DMS114 treated with DMSO at 0.1 percent for 48 hours (cell line): ENCODE data around the gene PCBP4.

ENCODE experiments used
- DNase-seq: peaks from one replicate; lab custom pipeline; 2025; ENCODE audit not compliant: unreplicated experiment; lab: John Stamatoyannopoulos, UW

The PCBP4 gene

GRCh38 chr3:51958603-51959521 is 8.4 kb downstream of the PCBP4 start:
- no peak for DNase-seq

DNA sequence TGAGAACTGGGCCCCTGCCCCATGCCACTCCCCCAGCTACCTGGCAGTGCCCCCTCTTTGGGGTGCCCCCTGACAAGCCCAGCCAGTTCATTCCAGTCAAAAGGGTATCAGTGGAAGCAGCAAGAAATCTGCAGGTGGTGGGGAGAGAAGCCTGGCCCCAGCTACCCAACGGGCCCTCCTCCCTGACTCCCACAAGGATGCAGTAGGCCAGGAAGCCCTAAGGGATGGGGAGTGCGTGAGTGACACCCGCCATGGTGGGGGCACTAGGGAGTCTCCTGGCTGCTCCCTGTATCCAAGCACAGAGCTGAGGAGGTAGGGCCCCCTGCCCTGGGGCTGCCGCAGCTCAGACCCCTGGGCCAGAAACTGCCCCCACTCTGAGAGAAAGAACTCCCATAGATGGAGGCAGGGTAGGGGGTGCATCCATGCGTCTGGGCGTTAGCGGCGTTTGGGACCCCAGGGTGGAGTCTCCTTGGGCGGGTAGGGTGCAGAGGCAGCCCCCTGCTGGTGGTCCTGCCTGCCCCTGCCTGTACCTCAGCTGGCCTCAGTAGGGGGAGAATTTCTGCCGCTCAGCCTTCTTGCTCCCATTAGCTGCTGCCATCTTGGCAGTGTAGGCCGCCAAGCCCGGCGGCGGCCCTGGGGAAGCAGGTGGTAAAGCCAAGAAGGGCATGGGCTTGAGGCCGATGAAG is 9.6 kb downstream of the PCBP4 start:
- DNase-seq: no peak

DNA sequence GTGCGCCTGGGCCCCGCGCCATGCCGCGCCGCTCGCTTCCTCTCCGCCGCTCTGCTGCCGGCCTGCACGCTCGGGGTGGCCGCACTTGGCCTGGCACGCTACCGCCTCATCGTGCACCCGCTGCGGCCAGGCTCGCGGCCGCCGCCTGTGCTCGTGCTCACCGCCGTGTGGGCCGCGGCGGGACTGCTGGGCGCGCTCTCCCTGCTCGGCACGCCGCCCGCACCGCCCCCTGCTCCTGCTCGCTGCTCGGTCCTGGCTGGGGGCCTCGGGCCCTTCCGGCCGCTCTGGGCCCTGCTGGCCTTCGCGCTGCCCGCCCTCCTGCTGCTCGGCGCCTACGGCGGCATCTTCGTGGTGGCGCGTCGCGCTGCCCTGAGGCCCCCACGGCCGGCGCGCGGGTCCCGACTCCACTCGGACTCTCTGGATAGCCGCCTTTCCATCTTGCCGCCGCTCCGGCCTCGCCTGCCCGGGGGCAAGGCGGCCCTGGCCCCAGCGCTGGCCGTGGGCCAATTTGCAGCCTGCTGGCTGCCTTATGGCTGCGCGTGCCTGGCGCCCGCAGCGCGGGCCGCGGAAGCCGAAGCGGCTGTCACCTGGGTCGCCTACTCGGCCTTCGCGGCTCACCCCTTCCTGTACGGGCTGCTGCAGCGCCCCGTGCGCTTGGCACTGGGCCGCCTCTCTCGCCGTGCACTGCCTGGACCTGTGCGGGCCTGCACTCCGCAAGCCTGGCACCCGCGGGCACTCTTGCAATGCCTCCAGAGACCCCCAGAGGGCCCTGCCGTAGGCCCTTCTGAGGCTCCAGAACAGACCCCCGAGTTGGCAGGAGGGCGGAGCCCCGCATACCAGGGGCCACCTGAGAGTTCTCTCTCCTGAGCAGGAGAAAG is 11.1 kb downstream of the PCBP4 start:
- DNase-seq: no peak

DNA sequence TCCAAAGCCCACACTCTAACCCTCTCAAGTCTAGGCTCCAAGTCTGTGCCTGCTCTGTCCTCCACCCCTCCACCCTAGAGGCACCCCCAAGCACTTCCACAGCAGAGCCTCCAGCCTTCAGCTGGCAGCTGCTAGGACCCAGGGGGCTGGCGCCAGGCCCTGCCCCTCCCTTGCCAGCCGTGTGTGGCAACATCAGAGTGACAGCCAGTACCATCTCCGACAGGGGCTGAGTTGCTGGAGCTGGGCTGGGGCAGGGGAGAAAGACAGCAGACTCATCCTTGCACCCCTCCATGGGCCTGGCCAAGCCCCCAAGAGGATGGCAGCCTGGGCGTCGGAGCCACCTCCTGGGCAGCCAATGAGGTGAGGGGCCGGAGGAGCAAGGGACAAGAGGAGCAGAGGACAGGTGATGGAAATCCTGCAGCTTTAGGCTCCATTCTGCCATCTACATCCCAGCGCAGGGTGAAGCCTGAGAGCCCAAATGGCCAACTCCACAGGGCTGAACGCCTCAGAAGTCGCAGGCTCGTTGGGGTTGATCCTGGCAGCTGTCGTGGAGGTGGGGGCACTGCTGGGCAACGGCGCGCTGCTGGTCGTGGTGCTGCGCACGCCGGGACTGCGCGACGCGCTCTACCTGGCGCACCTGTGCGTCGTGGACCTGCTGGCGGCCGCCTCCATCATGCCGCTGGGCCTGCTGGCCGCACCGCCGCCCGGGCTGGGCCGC is 11.9 kb downstream of the PCBP4 start, which contains the start of gene GPR62:
GPR62 (plus strand) TSS at position 207 of the 718 bp plus-strand sequence; CDS start at position 479, 272 bp downstream.
- DNase-seq: no peak

DNA sequence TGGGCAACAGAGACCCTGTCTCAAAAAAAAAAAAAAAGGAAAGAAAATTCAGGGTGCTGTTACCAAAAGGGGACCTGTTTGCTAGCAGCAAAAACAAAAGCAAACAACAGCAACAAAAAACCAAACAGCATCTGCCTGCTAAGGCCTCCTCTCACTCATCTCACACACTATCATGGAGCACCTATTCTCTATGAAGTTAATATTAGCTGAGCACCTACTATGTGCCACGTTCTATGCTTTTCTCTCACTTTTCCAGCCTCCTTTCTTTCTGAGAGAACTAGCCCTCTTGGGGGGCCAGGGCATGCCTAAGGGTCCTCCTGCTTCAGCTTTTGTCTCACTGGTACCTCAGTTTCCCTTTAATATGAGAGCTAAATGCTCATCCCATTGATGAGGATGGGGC is 12.5 kb downstream of the PCBP4 start:
- no peak for DNase-seq

DNA sequence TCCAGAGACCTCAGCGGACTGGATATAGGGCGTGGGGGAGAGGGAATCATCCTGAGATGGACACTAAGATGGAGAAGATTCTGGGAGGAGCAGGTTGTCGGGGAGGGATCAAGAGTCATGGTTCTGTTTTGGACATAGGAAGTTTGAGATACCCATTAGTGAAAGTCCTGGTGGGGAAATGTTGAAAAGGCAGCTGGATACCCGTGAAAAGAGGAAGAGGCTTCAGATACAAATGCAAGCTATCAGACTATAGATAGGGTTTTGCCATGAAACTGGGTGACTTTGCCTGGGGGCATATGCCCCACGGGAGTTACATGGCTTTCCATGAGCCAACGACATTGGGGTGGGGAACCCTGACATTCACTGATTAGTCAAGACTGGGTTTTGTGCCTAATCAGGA is 13.1 kb downstream of the PCBP4 start:
- no peak for DNase-seq

DNA sequence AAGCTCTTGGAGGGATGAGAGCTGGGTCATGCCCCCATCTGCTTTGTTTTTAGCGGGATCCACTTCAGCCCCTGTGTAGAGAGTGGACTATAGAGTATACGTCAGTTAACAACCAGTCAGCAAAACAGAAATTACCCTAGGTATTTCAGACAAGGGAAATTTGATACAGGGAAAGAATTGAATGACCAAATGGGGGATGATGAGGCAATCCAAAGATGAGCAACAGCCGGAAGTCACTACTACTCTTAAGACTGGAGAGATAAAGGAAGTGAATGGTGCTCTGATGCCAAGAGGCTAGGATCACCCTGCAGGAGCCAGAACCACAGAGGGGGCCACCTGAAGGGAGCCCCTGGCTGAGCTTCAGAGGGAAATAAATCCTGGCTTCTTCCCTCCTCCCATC is 13.8 kb downstream of the PCBP4 start:
- no peak for DNase-seq

- DNase-seq: no peak
Observed at GRCh38 chr3:51950899-51951298, 16.4 kb downstream of the PCBP4 start.

GRCh38 chr3:51949121-51949520 is 18.1 kb downstream of the PCBP4 start:
- no peak for DNase-seq

DNA sequence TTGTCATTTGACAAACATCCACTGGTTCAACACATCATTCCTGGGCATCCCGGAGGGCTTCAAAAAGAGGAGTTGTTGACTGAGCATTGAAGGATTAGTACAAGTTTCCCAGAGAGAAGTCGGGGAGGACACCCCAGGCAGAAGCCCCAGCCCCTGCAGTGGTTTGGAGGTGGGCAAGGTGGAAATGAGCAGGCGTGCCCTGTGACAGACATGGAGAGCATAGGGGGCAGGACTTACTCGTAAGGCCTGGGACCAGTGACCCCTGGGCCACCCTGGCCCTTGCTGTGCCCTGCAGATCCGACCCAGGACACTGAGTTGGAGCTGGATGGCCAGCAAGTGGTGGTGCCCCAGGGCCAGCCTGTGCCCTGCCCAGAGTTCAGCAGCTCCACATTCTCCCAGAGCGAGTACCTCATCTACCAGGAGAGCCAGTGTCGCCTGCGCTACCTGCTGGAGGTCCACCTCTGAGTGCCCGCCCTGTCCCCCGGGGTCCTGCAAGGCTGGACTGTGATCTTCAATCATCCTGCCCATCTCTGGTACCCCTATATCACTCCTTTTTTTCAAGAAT is 19.2 kb downstream of the PCBP4 start:
- no peak for DNase-seq

GRCh38 chr3:51947215-51947900 is 19.9 kb downstream of the PCBP4 start:
- DNase-seq: no peak

DNA sequence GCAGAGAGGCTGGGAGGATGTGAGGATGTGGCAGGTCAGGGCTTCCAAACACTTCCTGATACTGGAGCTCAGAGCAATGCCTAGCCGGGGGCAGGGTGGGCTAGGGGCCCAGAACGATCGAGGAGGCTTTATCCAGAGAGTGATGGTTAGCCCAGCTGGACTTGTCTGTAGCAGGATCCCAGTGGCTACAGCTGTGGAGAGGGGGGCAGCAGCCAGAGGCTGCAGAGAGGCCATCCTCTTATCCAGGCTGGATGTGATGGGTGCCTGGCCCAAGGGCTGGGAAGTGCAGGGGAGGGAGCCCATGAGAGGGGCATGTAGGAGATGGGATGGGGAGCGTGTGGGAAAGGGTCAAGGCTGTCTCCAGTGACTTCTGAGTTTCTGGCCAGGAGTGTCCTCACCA is 20.5 kb downstream of the PCBP4 start:
- no peak for DNase-seq

DNA sequence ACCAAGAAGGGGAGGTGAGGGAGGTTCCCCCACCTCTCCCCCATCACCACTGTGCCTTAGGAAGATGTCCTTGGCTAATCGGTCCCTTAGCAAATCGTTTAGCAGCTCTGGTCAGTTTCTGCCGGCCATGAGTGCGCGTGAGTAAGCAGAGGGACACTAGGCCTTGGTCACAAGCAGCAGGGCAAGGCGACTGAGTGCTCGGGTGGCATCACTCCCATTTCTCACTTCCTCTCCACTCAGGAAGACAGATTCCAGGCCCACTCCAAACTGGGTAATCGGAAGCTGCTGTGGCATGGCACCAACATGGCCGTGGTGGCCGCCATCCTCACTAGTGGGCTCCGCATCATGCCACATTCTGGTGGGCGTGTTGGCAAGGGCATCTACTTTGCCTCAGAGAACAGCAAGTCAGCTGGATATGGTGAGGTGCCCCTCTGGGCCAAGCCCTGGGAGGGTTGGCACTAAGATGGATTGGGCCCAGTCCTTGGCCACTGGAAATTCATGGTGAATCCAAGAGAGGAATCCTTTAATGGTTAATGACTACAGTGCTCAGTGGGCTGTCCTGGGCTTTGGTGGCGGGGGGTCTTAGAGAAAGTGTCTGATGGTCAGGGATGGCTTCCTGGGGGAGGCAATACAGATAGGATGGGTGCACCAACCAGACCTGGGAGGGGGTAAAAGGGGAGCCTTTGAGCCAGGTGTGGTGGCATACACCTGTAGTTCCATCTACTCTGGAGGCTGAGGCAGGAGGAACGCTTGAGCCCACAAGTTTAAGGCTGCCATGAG is 21.1 kb downstream of the PCBP4 start:
- DNase-seq: no peak

DNA sequence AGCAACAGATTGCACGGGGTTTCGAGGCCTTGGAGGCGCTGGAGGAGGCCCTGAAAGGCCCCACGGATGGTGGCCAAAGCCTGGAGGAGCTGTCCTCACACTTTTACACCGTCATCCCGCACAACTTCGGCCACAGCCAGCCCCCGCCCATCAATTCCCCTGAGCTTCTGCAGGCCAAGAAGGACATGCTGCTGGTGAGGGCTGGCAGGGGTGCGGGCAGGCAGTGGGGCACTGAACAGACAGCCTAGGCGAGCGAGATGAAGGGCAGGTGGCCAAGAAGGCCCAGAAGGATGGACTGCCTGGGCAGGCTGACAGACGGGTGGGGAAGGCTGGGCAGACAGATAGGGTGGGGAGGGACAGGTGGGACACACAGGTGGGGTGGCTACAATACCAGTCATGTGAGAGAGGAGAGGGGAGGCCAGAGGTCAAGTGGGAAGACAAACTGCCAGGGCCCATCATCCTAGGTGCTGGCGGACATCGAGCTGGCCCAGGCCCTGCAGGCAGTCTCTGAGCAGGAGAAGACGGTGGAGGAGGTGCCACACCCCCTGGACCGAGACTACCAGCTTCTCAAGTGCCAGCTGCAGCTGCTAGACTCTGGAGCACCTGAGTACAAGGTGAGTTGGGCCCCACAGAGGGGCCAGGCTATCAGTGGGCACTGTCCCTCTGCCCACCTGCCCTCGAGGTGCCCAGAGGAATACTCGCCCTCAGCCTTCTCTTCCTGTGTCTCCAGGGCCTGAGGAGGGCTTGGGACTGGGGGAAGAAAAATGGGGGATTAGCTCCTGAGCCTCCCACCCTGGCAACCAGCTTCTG is 22.0 kb downstream of the PCBP4 start:
- no peak for DNase-seq

DNA sequence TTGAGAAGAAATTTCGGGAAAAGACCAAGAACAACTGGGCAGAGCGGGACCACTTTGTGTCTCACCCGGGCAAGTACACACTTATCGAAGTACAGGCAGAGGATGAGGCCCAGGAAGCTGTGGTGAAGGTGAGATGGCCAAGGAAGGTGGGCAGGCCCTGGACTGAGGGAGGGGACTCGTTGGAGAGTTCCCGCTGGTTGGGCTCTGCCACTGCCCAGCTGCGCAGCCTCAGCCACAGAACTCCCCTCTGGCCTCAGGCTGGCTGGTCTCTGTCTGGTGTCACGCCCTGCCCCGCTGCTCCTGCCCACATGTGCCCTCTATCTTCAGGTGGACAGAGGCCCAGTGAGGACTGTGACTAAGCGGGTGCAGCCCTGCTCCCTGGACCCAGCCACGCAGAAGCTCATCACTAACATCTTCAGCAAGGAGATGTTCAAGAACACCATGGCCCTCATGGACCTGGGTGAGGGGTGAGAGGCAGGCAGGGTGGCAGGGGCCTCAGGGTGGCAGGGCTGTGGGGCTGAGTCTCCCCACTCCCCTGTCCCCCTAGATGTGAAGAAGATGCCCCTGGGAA is 22.7 kb downstream of the PCBP4 start:
- DNase-seq: no peak

DNA sequence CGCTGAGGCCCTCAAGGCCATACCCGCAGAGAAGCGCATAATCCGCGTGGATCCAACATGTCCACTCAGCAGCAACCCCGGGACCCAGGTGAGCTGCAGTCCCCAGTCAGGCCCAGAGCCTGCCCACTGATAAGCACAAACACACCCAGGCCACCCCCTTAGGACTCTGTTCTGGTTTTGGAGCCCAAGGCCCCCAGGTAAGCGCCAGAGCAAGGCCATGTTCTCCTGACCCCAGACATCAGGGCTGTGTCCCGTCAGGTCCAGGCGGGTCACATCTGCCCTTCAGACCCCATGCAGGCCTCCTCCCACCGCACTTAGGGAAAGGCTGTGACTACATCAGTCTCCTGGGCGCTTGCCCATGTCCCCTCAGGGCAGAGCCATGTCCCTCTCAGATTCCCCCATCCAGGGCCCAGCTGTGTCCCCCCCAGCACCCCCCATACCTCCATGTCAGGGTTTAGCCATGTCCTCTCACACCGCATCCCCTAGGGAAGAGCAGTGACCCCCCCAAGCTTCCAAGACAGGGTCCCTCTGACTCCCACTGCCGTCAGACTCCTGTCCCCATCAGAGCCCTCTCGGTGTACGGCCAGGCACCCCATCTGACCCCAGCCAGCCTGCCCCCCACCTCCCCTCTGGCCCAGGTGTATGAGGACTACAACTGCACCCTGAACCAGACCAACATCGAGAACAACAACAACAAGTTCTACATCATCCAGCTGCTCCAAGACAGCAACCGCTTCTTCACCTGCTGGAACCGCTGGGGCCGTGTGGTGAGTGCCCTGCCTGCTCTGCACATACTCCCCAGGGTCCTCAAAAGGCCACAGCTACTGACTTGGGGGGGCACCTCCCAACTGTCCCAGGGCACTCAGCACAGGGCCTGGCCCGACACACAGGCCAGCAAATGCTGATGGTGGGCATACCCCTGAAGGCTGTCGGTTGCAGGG is 23.5 kb downstream of the PCBP4 start:
- DNase-seq: no peak
